Activated CD8-positive, alpha-beta memory T cell treated with anti-CD3 and anti-CD28 coated beads, Interleukin-2, amount 10 ng/mL, durations not matched to agents 7 days and 5 days (primary cell): ENCODE data around the gene STK39. TPM values are rescaled to one million over a fixed set of nuclear protein-coding genes. Genes with fewer than 3 reads are reported as not detected.
A peak's percentile ranks its signal among the peaks of the same experiment; 100 is the strongest.

Experiments used
- ATAC-seq: fragments of 150-1000 bp; cut with Tn5 transposase; one replicate; pipeline ENCODE4 v1.10.0; 2021; ENCODE audit warnings: moderate library complexity
- CTCF ChIA-PET: fragments of 350-600 bp; sonication (Branson Sonifier 250); formaldehyde crosslinking; loops from one replicate; lab custom pipeline; 2021; ENCODE audit warnings: antibody characterized with exemption; lab: Charles Lee
- DNase-seq: peaks from one replicate; pipeline ENCODE4 v3.0.0-alpha.2; 2020
- H3K27ac Mint-ChIP-seq: one replicate; pipeline ENCODE4 v1.8.0; 2021; ENCODE audit warnings: mild to moderate bottlenecking, mixed read lengths
- H3K27me3 Mint-ChIP-seq: one replicate; pipeline ENCODE4 v1.8.0; 2021; ENCODE audit warnings: mixed read lengths
- H3K36me3 Mint-ChIP-seq: one replicate; pipeline ENCODE4 v1.8.0; 2021; ENCODE audit warnings: mild to moderate bottlenecking, mixed read lengths
- H3K4me1 Mint-ChIP-seq: one replicate; pipeline ENCODE4 v1.8.0; 2021; ENCODE audit warnings: mixed read lengths
- H3K4me3 Mint-ChIP-seq: one replicate; pipeline ENCODE4 v1.8.0; 2021; ENCODE audit warnings: mild to moderate bottlenecking, moderate library complexity, mixed read lengths
- H3K9me3 Mint-ChIP-seq: one replicate; pipeline ENCODE4 v1.8.0; 2022; ENCODE audit warnings: low read depth, mixed read lengths
- total RNA-seq, 2 experiments: library from RNA; stranded (reverse); gene quantifications; one replicate each; pipeline ENCODE4 v1.2.3, GENCODE V29; 2021

STK39 gene
- total RNA-seq, 2 experiments from 2014 or later: 29.4 to 35.7 TPM

- CTCF ChIA-PET: no interaction called here
- no peaks in the 10 kb centered on the region for H3K4me1 Mint-ChIP-seq
Observed at GRCh38 chr2:168029071-168029470, 218.3 kb downstream of the STK39 start.

DNA sequence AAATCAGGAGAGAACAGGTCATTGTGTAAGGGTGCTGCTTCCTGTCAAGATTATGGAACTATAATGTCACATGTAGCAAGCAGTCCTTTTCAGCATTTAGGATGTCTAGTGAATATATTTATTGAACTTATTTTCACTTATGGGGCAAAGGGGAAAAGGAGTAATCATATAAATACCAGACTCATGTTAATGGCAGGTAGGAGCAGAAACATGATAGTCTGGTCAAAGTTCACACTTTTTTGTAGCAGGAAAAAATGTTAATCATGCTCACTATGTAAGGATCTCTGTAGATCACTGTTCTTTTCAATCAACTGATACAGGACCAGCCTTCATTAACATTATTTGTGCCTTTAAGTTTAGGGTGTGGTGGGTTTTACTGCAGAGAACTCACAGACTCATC is 219.0 kb downstream of the STK39 start:
- H3K27ac Mint-ChIP-seq: no peak overlapping the region
- no peaks in the 10 kb centered on the region for H3K4me1 Mint-ChIP-seq
- H3K36me3 Mint-ChIP-seq: peaks cover 2% of the 10 kb centered on the region
- ATAC-seq (no peak), DNase-seq (no peak)
- no peaks in the 10 kb centered on the region for H3K27me3 Mint-ChIP-seq
- no peaks in the 10 kb centered on the region for H3K9me3 Mint-ChIP-seq
- CTCF ChIA-PET: no interaction called here
- H3K4me3 Mint-ChIP-seq: no peak overlapping the region

More at GRCh38 chr2:168029071-168029470, 218.3 kb downstream of the STK39 start:
- no peak for DNase-seq
- Mint-ChIP-seq H3K27ac (no peak overlapping the region), H3K36me3 (peaks cover 4% of the 10 kb centered on the region), H3K4me3 (no peak overlapping the region), H3K9me3 (no peaks in the 10 kb centered on the region), H3K27me3 (no peaks in the 10 kb centered on the region)
- no peak for ATAC-seq

DNA sequence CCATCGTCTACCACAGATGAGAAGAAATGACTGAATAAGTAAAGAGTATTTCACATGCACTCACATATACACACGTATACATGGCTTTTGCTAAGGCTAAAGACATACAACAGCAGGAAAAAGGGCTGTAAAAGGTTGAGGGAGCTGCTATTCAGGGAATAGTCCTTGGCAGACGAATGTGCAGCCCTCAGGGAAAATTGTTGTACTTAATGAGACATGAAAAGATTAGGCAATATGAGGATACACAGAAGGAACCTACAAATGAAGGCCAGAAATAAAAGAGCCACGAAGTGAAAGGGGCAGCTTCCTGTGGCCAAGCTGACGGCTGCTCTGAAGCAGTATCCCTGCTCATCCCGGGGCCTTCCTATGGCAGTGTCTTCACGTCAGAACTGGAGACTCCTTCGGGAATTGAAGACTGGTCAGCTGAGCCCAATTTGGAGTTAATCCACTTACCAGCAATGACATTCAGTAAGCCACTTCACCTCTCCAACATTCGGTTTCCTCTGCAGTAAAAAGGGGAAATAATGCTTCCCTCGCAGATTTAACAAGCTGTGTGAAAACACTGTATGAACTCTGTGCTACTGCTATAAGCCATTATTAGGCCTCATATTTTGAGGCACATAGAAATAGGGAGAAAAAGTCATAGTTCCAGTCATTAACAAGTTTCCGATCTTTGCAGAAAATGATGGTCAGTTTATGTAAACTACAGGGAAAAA is 221.8 kb downstream of the STK39 start:
- no peaks in the 10 kb centered on the region for H3K27me3 Mint-ChIP-seq
- CTCF ChIA-PET: no interaction called here
- ATAC-seq: no peak
- no peak for DNase-seq
- no peak overlapping the region for H3K4me3 Mint-ChIP-seq
- H3K27ac Mint-ChIP-seq: no peak overlapping the region
- no peaks in the 10 kb centered on the region for H3K36me3 Mint-ChIP-seq
- H3K9me3 Mint-ChIP-seq: no peaks in the 10 kb centered on the region
- no peaks in the 10 kb centered on the region for H3K4me1 Mint-ChIP-seq

- Mint-ChIP-seq H3K9me3 (no peaks in the 10 kb centered on the region), H3K4me3 (no peak overlapping the region), H3K27ac (no peak overlapping the region), H3K36me3 (no peaks in the 10 kb centered on the region), H3K27me3 (no peaks in the 10 kb centered on the region), H3K4me1 (no peaks in the 10 kb centered on the region)
- no peak for ATAC-seq
- DNase-seq: no peak
- CTCF ChIA-PET: no interaction called here
Observed at GRCh38 chr2:168024459-168024858, 222.9 kb downstream of the STK39 start.

DNA sequence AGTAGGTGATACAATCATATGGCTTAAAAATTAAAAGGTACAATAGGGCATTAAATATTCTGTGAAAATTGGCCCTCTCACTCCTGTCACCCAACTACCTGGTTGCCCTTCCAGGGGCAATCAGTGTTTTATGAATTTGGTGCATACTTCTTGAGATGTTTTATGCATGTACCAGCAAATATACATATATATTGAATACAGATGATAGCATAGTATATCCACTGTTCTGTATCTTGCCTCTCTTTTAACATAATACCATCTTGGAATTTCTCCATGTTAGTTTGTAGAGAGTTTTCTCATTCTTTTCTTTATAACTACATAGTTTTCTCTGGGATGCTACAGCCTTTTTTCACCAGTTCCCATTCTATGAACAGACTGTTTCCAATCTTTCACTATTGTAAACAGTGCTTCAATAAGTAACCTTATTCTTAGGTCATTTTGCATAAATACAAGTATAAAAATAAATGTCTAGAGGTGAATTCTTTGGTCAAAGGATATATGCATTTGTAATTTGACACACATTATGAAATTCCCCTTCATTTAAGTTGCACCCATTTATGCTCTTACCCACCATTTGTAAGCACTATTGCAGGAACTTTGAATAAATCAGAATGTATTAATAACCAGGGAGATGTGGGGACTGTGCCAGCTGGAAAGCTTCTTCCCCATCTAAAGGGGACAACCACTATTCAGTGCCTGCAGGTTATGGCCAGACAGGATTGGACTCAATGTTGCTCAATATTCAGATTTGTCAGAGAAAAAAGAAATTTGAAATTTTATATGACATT is 225.4 kb downstream of the STK39 start:
- Mint-ChIP-seq H3K9me3 (no peaks in the 10 kb centered on the region), H3K27me3 (no peaks in the 10 kb centered on the region), H3K27ac (no peak overlapping the region), H3K4me3 (no peak overlapping the region), H3K4me1 (no peaks in the 10 kb centered on the region), H3K36me3 (no peaks in the 10 kb centered on the region)
- CTCF ChIA-PET: no interaction called here
- DNase-seq: no peak
- ATAC-seq: no peak

- peaks cover 15% of the 10 kb centered on the region for H3K4me1 Mint-ChIP-seq
- CTCF ChIA-PET: no interaction called here
- no peak overlapping the region for H3K4me3 Mint-ChIP-seq
- no peaks in the 10 kb centered on the region for H3K27me3 Mint-ChIP-seq
- H3K27ac Mint-ChIP-seq: no peak overlapping the region
- DNase-seq: no peak
- no peak for ATAC-seq
- no peaks in the 10 kb centered on the region for H3K9me3 Mint-ChIP-seq
- peaks cover 15% of the 10 kb centered on the region for H3K36me3 Mint-ChIP-seq
Observed at GRCh38 chr2:168015274-168015953, 232.0 kb downstream of the STK39 start.

DNA sequence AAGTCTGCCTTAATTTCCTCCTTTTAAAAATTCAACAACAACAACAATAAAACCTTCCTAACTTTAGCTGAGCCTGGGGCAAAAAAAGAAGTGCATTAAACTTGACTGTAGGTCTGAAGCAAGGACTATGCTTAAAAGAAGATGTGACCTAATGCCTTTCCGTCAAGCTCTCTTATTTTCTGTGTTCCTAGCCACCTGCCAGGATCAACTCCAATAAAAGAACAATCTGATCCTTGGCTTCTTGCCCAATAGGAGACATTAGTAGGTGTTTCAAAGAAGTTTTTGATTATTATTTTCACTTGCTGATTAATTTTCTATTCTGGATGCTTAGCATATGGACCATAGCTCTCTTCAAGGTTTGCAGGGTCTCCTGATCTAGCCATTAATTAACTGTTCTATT is 237.5 kb downstream of the STK39 start:
- Mint-ChIP-seq H3K4me1 (peaks cover 15% of the 10 kb centered on the region), H3K27me3 (no peaks in the 10 kb centered on the region), H3K36me3 (peaks cover 35% of the 10 kb centered on the region), H3K9me3 (no peaks in the 10 kb centered on the region), H3K4me3 (no peak overlapping the region), H3K27ac (no peak overlapping the region)
- DNase-seq: no peak
- CTCF ChIA-PET: no interaction called here
- no peak for ATAC-seq

DNA sequence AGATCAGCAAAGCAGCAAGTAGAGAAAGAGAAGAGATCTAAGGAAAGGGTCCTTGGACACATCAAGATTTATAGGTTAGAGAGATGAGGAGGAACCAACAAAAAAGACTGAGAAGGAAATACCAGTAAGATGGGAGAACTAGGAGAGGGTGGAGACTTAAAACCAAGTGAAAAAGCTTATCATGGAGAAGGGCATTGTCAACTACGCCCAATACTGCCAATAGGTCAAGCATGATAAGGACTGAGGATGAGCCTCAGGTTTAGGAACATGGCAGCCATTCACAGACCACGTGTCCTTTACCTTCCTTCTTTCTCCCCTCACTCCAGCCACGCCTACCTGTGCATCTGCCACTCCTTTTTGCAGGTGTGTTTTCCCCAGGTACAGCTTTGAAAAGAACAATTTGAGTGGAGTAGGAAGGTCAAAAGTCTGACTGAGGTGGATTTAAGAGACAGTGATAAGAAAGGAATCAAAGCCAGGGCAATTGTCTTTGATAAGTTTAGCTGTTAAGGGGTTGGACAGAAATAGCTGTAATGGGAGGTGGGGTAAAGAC is 238.7 kb downstream of the STK39 start:
- no peaks in the 10 kb centered on the region for H3K9me3 Mint-ChIP-seq
- no peaks in the 10 kb centered on the region for H3K27me3 Mint-ChIP-seq
- CTCF ChIA-PET: no interaction called here
- peaks cover 38% of the 10 kb centered on the region for H3K36me3 Mint-ChIP-seq
- DNase-seq: no peak
- no peak overlapping the region for H3K27ac Mint-ChIP-seq
- no peak for ATAC-seq
- H3K4me3 Mint-ChIP-seq: no peak overlapping the region
- peaks cover 9% of the 10 kb centered on the region for H3K4me1 Mint-ChIP-seq

- H3K9me3 Mint-ChIP-seq: no peaks in the 10 kb centered on the region
- peaks cover 10% of the 10 kb centered on the region for H3K4me1 Mint-ChIP-seq
- no peak overlapping the region for H3K4me3 Mint-ChIP-seq
- no peak for DNase-seq
- H3K27ac Mint-ChIP-seq: no peak overlapping the region
- CTCF ChIA-PET: no interaction called here
- H3K27me3 Mint-ChIP-seq: no peaks in the 10 kb centered on the region
- no peak for ATAC-seq
- H3K36me3 Mint-ChIP-seq: peaks cover 30% of the 10 kb centered on the region
Observed at GRCh38 chr2:168006498-168006897, 240.9 kb downstream of the STK39 start.

GRCh38 chr2:168005586-168005985 is 241.8 kb downstream of the STK39 start:
- no peak overlapping the region for H3K4me3 Mint-ChIP-seq
- H3K27me3 Mint-ChIP-seq: no peaks in the 10 kb centered on the region
- DNase-seq: no peak
- CTCF ChIA-PET: no interaction called here
- H3K4me1 Mint-ChIP-seq: peaks cover 11% of the 10 kb centered on the region
- H3K9me3 Mint-ChIP-seq: no peaks in the 10 kb centered on the region
- H3K36me3 Mint-ChIP-seq: peaks cover 31% of the 10 kb centered on the region
- ATAC-seq: no peak
- H3K27ac Mint-ChIP-seq: no peak overlapping the region

DNA sequence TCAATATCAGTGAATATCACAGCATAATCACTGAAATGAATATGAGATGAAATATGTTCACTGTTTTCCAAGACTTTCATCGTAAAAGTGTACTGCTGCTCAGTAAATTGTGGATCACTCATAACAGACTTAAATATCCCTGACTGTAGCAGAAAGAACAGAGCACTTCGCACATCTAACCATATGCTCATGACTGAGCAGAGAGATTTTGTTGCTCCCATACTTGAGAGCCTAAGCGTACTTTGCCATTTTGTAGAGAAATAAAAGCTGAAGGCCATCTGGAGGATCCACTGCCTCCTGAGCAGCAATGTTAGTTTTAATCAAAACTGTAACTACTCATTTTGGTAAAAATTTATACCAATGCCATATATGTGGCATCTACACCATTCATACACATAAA is 243.5 kb downstream of the STK39 start:
- CTCF ChIA-PET: interaction anchor here (0.7 to 0.8 kb wide), 3 partner anchors 51 to 115 kb away, joined by 3 read pairs; no protein-coding TSS in a partner anchor
- Mint-ChIP-seq H3K27ac (no peak overlapping the region), H3K4me3 (no peak overlapping the region), H3K4me1 (peaks cover 11% of the 10 kb centered on the region), H3K36me3 (peaks cover 35% of the 10 kb centered on the region), H3K9me3 (no peaks in the 10 kb centered on the region), H3K27me3 (no peaks in the 10 kb centered on the region)
- no peak for DNase-seq
- no peak for ATAC-seq

- peaks cover 11% of the 10 kb centered on the region for H3K4me1 Mint-ChIP-seq
- H3K36me3 Mint-ChIP-seq: peaks cover 24% of the 10 kb centered on the region
- peak; percentile 74 for ATAC-seq
- no peaks in the 10 kb centered on the region for H3K9me3 Mint-ChIP-seq
- no peak overlapping the region for H3K27ac Mint-ChIP-seq
- no peaks in the 10 kb centered on the region for H3K27me3 Mint-ChIP-seq
- no peak overlapping the region for H3K4me3 Mint-ChIP-seq
- CTCF ChIA-PET: no interaction called here
- DNase-seq: no peak
Observed at GRCh38 chr2:168002021-168002553, 245.3 kb downstream of the STK39 start.

DNA sequence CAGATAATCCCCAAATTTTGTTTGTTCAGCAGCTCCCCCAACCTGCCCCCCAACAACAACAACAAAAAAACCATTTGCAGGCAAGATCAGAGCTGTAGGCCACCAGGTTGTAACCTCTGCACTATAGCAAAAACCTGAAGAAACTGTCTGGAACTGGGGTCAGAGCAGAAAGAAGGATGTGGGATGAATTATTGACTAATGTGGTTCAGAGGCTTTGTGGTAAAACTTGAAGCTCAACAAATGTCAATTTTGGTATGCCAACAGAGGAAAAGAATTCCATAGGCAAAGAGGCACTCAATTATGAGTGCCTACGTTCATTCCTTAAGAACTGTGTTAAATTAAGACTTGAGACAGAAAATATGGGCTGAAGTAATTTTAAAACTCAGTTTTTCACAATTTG is 255.1 kb downstream of the STK39 start:
- CTCF ChIA-PET: no interaction called here
- ATAC-seq: no peak
- H3K4me3 Mint-ChIP-seq: no peak overlapping the region
- H3K27ac Mint-ChIP-seq: no peak overlapping the region
- H3K36me3 Mint-ChIP-seq: peaks cover 4% of the 10 kb centered on the region
- no peak for DNase-seq
- H3K9me3 Mint-ChIP-seq: no peaks in the 10 kb centered on the region
- no peaks in the 10 kb centered on the region for H3K27me3 Mint-ChIP-seq
- peaks cover 13% of the 10 kb centered on the region for H3K4me1 Mint-ChIP-seq
